Astrocyte (in vitro differentiated cells and primary cell): Measurements from ENCODE around the gene NEK6. TPM values are rescaled to one million over a fixed set of nuclear protein-coding genes. Genes with fewer than 3 reads are reported as not detected.
A peak's percentile ranks its signal among the peaks of the same experiment; 100 is the strongest.

Experiments
- DNase-seq: peaks from one replicate; pipeline ENCODE4 v3.0.0-alpha.2; 2010; ENCODE audit warnings: low read depth
- FAIRE-seq: peaks from 2 replicates; lab custom pipeline; 2011; peaks lifted over from hg19 to GRCh38; lab: Jason Lieb, UNC
- H2AFZ ChIP-seq: 2 replicates; pipeline ENCODE4 v1.6.0; 2012; ENCODE audit warnings: low read depth, low read length, inconsistent platforms
- H3K27ac ChIP-seq: 2 replicates; pipeline ENCODE4 v1.5.1; 2011; ENCODE audit warnings: low read depth, low read length, inconsistent platforms
- H3K27me3 ChIP-seq: 2 replicates; pipeline ENCODE4 v1.6.0; 2011; ENCODE audit warnings: low read length, inconsistent platforms; ENCODE audit not compliant: insufficient read depth
- H3K36me3 ChIP-seq: 2 replicates; pipeline ENCODE4 v1.5.1; 2011; ENCODE audit warnings: low read length, inconsistent platforms; ENCODE audit not compliant: insufficient read depth
- H3K4me1 ChIP-seq: 2 replicates; pipeline ENCODE4 v1.5.1; 2011; ENCODE audit warnings: low read length, inconsistent platforms; ENCODE audit not compliant: insufficient read depth
- H3K4me2 ChIP-seq: 2 replicates; pipeline ENCODE4 v1.6.0; 2012; ENCODE audit warnings: low read length, inconsistent platforms
- H3K4me3 ChIP-seq: 2 replicates; pipeline ENCODE4 v1.5.1; 2011; ENCODE audit warnings: low read depth, mild to moderate bottlenecking, low read length, inconsistent platforms; ENCODE audit not compliant: insufficient read depth
- H3K79me2 ChIP-seq: 2 replicates; pipeline ENCODE4 v1.6.0; 2012; ENCODE audit warnings: mild to moderate bottlenecking, low read length, inconsistent platforms; ENCODE audit not compliant: insufficient read depth
- H3K9ac ChIP-seq: 2 replicates; pipeline ENCODE4 v1.6.0; 2012; ENCODE audit warnings: mild to moderate bottlenecking, low read length, inconsistent platforms
- H3K9me3 ChIP-seq: 2 replicates; pipeline ENCODE4 v1.5.1; 2012; ENCODE audit warnings: low read depth, mild to moderate bottlenecking, low read length, inconsistent platforms; ENCODE audit not compliant: insufficient read depth
- H4K20me1 ChIP-seq: 2 replicates; pipeline ENCODE4 v1.6.0; 2012; ENCODE audit warnings: low read length, inconsistent platforms; ENCODE audit not compliant: insufficient read depth
- H3K27ac Mint-ChIP-seq: one replicate; pipeline ENCODE4 v1.8.0; 2021; ENCODE audit warnings: mild to moderate bottlenecking, mixed read lengths; ENCODE audit not compliant: unreplicated experiment
- H3K27me3 Mint-ChIP-seq: one replicate; pipeline ENCODE4 v1.8.0; 2021; ENCODE audit warnings: low read depth, mixed read lengths; ENCODE audit not compliant: unreplicated experiment
- H3K36me3 Mint-ChIP-seq: one replicate; pipeline ENCODE4 v1.8.0; 2021; ENCODE audit warnings: low read depth, mixed read lengths; ENCODE audit not compliant: unreplicated experiment
- H3K4me1 Mint-ChIP-seq: one replicate; pipeline ENCODE4 v1.8.0; 2021; ENCODE audit warnings: low read depth, mixed read lengths; ENCODE audit not compliant: unreplicated experiment
- H3K4me3 Mint-ChIP-seq: one replicate; pipeline ENCODE4 v1.8.0; 2021; ENCODE audit warnings: mild to moderate bottlenecking, moderate library complexity, mixed read lengths; ENCODE audit not compliant: unreplicated experiment
- H3K9me3 Mint-ChIP-seq: one replicate; pipeline ENCODE4 v1.8.0; 2021; ENCODE audit warnings: mild to moderate bottlenecking, mixed read lengths; ENCODE audit not compliant: unreplicated experiment
- EZH2 ChIP-seq: IDR thresholded peaks from 2 replicates; pipeline ENCODE4 v1.6.1; 2012; ENCODE audit warnings: mild to moderate bottlenecking, low read length, inconsistent platforms; ENCODE audit not compliant: insufficient read depth
- total RNA-seq: library from RNA; stranded (reverse); gene quantifications from 2 replicates; pipeline ENCODE4 v1.2.1, GENCODE V29; 2021
- TF ChIP-seq, protein P1 (sequence below): IDR thresholded peaks from 2 replicates; pipeline ENCODE4 v1.5.1; 2011; ENCODE audit warnings: low read depth, mild to moderate bottlenecking, inconsistent platforms, low read length, moderate library complexity; ENCODE audit not compliant: insufficient read depth

Gene NEK6
- total RNA-seq, 1 donor from 2014 or later, result 76.8 TPM

DNA sequence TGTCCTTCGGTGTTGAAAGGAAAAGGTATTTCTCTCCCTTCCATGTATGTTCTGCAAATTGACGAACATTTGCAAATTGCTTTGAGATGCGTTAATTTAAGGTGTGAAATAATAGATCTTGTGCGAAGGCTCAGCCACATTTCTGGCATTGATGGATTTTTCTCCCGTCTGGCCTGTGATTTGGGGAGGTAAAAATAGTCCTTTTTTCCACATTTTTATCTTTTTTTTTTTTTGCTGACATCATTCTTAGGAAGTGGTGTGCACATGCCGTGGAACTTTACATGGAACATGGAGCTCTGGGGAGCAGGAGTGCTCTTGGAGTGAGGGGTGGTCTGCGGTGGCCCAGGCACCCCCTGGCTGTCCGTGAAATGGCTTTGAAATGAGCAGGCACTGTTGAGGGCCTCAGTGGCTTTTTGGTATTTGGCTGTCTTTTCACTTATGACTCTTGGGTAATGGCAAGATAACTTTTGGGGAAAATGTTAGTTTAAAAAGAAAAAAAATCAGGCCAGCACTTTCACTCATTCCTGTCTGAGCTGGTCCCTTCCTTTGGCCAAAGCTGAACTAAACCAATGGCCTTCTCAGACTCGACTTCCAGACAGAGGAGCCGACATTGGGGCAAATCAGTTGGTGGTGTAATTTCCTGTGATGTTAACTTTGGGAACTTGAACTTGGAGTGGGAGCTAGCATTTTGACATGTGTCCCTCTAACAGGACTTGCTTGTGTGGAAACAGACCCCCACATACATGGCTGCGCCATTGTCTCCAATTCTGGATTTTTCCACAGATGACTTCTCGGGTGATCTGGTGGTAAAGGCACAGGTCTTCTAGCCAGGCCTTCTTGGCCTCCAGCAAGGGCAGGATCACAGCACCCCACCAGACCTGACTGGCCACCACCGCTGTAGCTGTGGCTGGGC, 4.2 kb downstream of the NEK6 start:
- Mint-ChIP-seq H3K36me3 (peaks cover 10% of the 10 kb centered on the region), H3K27me3 (no peaks in the 10 kb centered on the region), H3K4me3 (peak overlapping the region; percentile 74), H3K4me1 (peaks cover 53% of the 10 kb centered on the region), H3K9me3 (no peaks in the 10 kb centered on the region), H3K27ac (peak overlapping the region; percentile 98)
- Histone ChIP-seq H3K79me2 (peaks cover 91% of the 10 kb centered on the region), H3K4me2 (peak overlapping the region; percentile 96), H3K4me3 (peak overlapping the region; percentile 46), H3K27ac (peak overlapping the region; percentile 84), H3K9ac (peak overlapping the region; percentile 75), H3K27me3 (no peaks in the 10 kb centered on the region), H4K20me1 (peaks cover 62% of the 10 kb centered on the region), H3K4me1 (peaks cover 72% of the 10 kb centered on the region), H3K9me3 (no peaks in the 10 kb centered on the region), H2AFZ (no peak overlapping the region), H3K36me3 (peaks cover 5% of the 10 kb centered on the region)
- DNase-seq, result peak; percentile 80
- no peak for FAIRE-seq
- TF ChIP-seq, protein P1, sequence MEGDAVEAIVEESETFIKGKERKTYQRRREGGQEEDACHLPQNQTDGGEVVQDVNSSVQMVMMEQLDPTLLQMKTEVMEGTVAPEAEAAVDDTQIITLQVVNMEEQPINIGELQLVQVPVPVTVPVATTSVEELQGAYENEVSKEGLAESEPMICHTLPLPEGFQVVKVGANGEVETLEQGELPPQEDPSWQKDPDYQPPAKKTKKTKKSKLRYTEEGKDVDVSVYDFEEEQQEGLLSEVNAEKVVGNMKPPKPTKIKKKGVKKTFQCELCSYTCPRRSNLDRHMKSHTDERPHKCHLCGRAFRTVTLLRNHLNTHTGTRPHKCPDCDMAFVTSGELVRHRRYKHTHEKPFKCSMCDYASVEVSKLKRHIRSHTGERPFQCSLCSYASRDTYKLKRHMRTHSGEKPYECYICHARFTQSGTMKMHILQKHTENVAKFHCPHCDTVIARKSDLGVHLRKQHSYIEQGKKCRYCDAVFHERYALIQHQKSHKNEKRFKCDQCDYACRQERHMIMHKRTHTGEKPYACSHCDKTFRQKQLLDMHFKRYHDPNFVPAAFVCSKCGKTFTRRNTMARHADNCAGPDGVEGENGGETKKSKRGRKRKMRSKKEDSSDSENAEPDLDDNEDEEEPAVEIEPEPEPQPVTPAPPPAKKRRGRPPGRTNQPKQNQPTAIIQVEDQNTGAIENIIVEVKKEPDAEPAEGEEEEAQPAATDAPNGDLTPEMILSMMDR, result no peak

DNA sequence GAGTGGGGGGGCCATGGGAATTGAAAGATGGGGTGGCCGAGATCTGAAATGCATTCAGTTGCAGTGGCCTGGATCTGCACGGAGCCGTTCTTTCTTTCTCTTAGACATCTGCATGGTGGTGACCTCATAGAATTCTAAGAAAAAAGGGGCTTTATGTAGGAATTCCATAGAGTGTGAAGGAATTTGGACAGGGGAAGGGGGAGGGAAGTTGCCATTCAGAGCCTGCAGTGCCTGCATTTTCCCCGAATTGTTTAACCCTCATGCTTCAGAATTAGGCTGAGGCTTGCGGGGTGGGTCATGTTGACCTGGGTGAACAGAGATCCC, 4.9 kb downstream of the NEK6 start:
- peaks cover 94% of the 10 kb centered on the region for H3K79me2 ChIP-seq
- no peaks in the 10 kb centered on the region for H3K27me3 Mint-ChIP-seq
- H3K9ac ChIP-seq, result peak overlapping the region; percentile 75
- TF ChIP-seq EZH2, result no peak
- TF ChIP-seq, protein P1, result no peak
- H3K4me1 ChIP-seq, result peaks cover 73% of the 10 kb centered on the region
- peak overlapping the region; percentile 96 for H3K4me2 ChIP-seq
- H3K4me3 Mint-ChIP-seq, result peak overlapping the region; percentile 62
- no peaks in the 10 kb centered on the region for H3K9me3 ChIP-seq
- peaks cover 68% of the 10 kb centered on the region for H4K20me1 ChIP-seq
- H3K36me3 Mint-ChIP-seq, result peaks cover 10% of the 10 kb centered on the region
- DNase-seq, result peak; percentile 77
- no peak overlapping the region for H3K4me3 ChIP-seq
- H3K4me1 Mint-ChIP-seq, result peaks cover 58% of the 10 kb centered on the region
- peaks cover 5% of the 10 kb centered on the region for H3K36me3 ChIP-seq
- H3K27ac ChIP-seq, result peak overlapping the region; percentile 84
- H3K27ac Mint-ChIP-seq, result peak overlapping the region; percentile 98
- H3K9me3 Mint-ChIP-seq, result no peaks in the 10 kb centered on the region
- FAIRE-seq, result no peak
- H2AFZ ChIP-seq, result no peak overlapping the region
- H3K27me3 ChIP-seq, result no peaks in the 10 kb centered on the region

DNA sequence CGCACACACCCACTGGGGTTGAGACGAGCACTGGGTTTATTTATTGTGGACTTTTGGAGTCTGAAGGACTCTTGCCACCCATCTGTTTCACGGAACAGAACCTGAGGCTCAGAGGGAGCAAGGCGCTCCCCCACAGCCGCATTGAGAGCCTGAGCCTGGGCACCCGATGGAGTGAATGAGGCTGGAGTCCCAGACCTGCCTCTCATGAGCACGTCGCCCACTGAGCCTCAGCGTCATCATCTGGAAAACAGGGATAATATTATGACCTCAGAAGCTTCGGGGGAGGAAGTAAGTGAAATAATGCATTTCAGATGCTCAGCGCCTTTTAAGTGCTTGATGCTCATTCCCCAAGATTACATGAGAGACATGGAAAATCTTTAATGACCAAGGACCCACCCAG, 5.5 kb downstream of the NEK6 start:
- Histone ChIP-seq H3K9me3 (no peaks in the 10 kb centered on the region), H3K9ac (peak overlapping the region; percentile 75), H2AFZ (no peak overlapping the region), H3K4me3 (no peak overlapping the region), H3K79me2 (peaks cover 98% of the 10 kb centered on the region), H4K20me1 (peaks cover 74% of the 10 kb centered on the region), H3K4me2 (peak overlapping the region; percentile 96), H3K4me1 (peaks cover 79% of the 10 kb centered on the region), H3K27ac (peak overlapping the region; percentile 84), H3K27me3 (no peaks in the 10 kb centered on the region), H3K36me3 (peaks cover 6% of the 10 kb centered on the region)
- Mint-ChIP-seq H3K4me3 (no peak overlapping the region), H3K4me1 (peaks cover 62% of the 10 kb centered on the region), H3K27me3 (no peaks in the 10 kb centered on the region), H3K27ac (peak overlapping the region; percentile 92), H3K36me3 (peaks cover 10% of the 10 kb centered on the region), H3K9me3 (no peaks in the 10 kb centered on the region)
- FAIRE-seq (no peak), DNase-seq (no peak)
- no peak for TF ChIP-seq EZH2
- TF ChIP-seq, protein P1, result no peak
